Activated B cell treated with CpG ODN at 0.5 μM for 24 hours (primary cell): Measurements from ENCODE around the gene ANO9. TPM values are rescaled to one million over a fixed set of nuclear protein-coding genes. Genes with fewer than 3 reads are reported as not detected.

Experiments used
- ATAC-seq: fragments of 200-7000 bp; cut with Tn5 transposase; one replicate; pipeline ENCODE4 v1.10.0; 2021; ENCODE audit warnings: low read depth, mild to moderate bottlenecking, moderate library complexity
- CTCF ChIA-PET: fragments of 350-600 bp; sonication (Branson Sonifier 250); formaldehyde crosslinking; loops from one replicate; lab custom pipeline; 2021; ENCODE audit warnings: antibody characterized with exemption; lab: Charles Lee
- POLR2A ChIA-PET: fragments of 350-600 bp; sonication (Branson Sonifier 250); formaldehyde crosslinking; loops from one replicate; lab custom pipeline; 2021; ENCODE audit warnings: antibody characterized with exemption; lab: Charles Lee
- DNase-seq: peaks from one replicate; pipeline ENCODE4 v3.0.0; 2022
- H3K27ac Mint-ChIP-seq: one replicate; pipeline ENCODE4 v1.8.0; 2020; ENCODE audit warnings: mixed read lengths
- H3K27me3 Mint-ChIP-seq: one replicate; pipeline ENCODE4 v1.8.0; 2021; ENCODE audit warnings: mixed read lengths
- H3K36me3 Mint-ChIP-seq: one replicate; pipeline ENCODE4 v1.8.0; 2021; ENCODE audit warnings: low read depth, mixed read lengths
- H3K4me1 Mint-ChIP-seq: one replicate; pipeline ENCODE4 v1.8.0; 2021; ENCODE audit warnings: mixed read lengths
- H3K4me3 Mint-ChIP-seq: one replicate; pipeline ENCODE4 v1.8.0; 2020; ENCODE audit warnings: mild to moderate bottlenecking, mixed read lengths
- H3K9me3 Mint-ChIP-seq: one replicate; pipeline ENCODE4 v1.8.0; 2020; ENCODE audit warnings: mixed read lengths
- intact Hi-C: fragments of 100-400 bp; cut with micrococcal nuclease; formaldehyde crosslinking; loops from one replicate; pipeline ENCODE4 v1.15.1; 2024
- total RNA-seq: library from RNA; stranded (reverse); gene quantifications from 2 replicates; pipeline ENCODE4 v1.2.3, GENCODE V29; 2022
- TF ChIP-seq, protein P1 (sequence below): fragments of 200-600 bp; IDR thresholded peaks from one replicate; pipeline ENCODE4 v1.8.0; 2022; ENCODE audit warnings: antibody characterized with exemption, mild to moderate bottlenecking

The ANO9 gene
- total RNA-seq, 1 donor from 2014 or later = 46.1 TPM

- Mint-ChIP-seq H3K9me3 (no peaks in the 10 kb centered on the region), H3K27me3 (no peaks in the 10 kb centered on the region)
- POLR2A ChIA-PET = interaction anchor here (0.6 to 2.2 kb wide), 17 partner anchors 8 to 402 kb away, joined by 3 to 50 read pairs (median 5); partner anchors contain the start of genes ANO9, BET1L, HRAS and LRRC56
Observed at GRCh38 chr11:406796-407650, 34.8 kb downstream of the ANO9 start.

DNA sequence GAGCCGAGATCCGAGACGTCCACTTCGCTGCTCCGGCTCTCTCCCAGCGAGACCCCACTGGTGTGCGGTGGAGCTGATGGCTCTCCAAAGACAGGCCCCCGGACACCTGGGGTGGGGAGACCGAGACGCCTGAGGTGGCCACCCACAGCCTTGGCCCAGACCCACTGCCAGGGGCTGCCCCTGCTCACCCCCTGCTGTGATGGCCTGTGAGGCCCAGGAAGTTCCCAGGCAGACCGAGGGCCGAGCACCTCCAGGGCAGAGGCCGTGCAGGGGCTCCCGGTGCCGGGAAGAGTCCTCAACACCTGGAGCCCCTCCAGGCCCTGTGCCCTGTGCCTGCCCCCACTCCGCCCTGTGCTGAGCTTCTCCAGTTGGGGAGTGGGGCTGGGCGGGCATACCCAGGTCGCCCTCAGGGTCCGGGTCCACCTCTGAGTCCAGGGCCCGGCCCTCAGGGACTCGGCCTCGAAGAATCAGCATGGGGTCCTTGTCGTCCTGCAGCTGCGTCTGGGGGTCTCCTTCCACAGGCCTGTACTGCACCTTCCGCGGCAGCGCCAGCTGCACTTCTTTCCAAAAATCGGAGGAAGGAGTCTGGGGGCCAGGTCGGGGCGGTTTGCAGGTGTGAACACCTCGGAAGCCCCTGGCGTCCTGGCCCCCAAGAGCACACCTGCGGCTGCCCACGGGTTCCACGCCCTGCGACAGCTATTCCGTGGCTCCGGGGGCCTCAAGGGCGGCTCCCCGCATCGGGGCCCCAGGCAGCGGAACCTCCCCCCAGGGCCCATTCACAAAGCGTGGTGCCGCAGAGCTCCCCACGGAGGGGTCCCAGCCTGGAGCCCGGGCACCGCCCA, 35.6 kb downstream of the ANO9 start:
- DNase-seq = no peak
- no peaks in the 10 kb centered on the region for H3K9me3 Mint-ChIP-seq
- H3K4me3 Mint-ChIP-seq = no peak overlapping the region
- H3K27me3 Mint-ChIP-seq = no peaks in the 10 kb centered on the region
- no peak for ATAC-seq
- H3K36me3 Mint-ChIP-seq = no peaks in the 10 kb centered on the region
- intact Hi-C loops = loop anchor here (2.0 kb wide), 2 partner anchors 163 to 169 kb away; partner anchors contain the start of genes PSMD13 and SIRT3
- TF ChIP-seq, protein P1, sequence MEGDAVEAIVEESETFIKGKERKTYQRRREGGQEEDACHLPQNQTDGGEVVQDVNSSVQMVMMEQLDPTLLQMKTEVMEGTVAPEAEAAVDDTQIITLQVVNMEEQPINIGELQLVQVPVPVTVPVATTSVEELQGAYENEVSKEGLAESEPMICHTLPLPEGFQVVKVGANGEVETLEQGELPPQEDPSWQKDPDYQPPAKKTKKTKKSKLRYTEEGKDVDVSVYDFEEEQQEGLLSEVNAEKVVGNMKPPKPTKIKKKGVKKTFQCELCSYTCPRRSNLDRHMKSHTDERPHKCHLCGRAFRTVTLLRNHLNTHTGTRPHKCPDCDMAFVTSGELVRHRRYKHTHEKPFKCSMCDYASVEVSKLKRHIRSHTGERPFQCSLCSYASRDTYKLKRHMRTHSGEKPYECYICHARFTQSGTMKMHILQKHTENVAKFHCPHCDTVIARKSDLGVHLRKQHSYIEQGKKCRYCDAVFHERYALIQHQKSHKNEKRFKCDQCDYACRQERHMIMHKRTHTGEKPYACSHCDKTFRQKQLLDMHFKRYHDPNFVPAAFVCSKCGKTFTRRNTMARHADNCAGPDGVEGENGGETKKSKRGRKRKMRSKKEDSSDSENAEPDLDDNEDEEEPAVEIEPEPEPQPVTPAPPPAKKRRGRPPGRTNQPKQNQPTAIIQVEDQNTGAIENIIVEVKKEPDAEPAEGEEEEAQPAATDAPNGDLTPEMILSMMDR = no peak
- CTCF ChIA-PET = interaction anchor here (1.1 to 1.5 kb wide), 3 partner anchors 10 to 156 kb away, joined by 4 to 8 read pairs (median 5); no protein-coding TSS in a partner anchor
- POLR2A ChIA-PET = interaction anchor here (0.9 to 2.2 kb wide), 13 partner anchors 8 to 403 kb away, joined by 3 to 50 read pairs (median 6); partner anchors contain the start of genes ANO9, BET1L, HRAS and LRRC56
- peaks cover 3% of the 10 kb centered on the region for H3K4me1 Mint-ChIP-seq
- H3K27ac Mint-ChIP-seq = no peak overlapping the region

More at GRCh38 chr11:406796-407650, 34.8 kb downstream of the ANO9 start:
- peak overlapping the region; percentile 60 for H3K4me3 Mint-ChIP-seq
- intact Hi-C loops = loop anchor here (1.0 to 2.0 kb wide), 7 partner anchors 8 to 200 kb away; partner anchors contain the start of genes BET1L, PHRF1, PSMD13 and RIC8A
- TF ChIP-seq, protein P1 = no peak
- H3K4me1 Mint-ChIP-seq = peaks cover 3% of the 10 kb centered on the region
- no peaks in the 10 kb centered on the region for H3K36me3 Mint-ChIP-seq
- peak overlapping the region; percentile 35 for H3K27ac Mint-ChIP-seq
- CTCF ChIA-PET = interaction anchor here (0.6 to 1.5 kb wide), 5 partner anchors 9 to 157 kb away, joined by 3 to 8 read pairs (median 5); no protein-coding TSS in a partner anchor
- ATAC-seq (peak; percentile 85), DNase-seq (peak; percentile 76)

DNA sequence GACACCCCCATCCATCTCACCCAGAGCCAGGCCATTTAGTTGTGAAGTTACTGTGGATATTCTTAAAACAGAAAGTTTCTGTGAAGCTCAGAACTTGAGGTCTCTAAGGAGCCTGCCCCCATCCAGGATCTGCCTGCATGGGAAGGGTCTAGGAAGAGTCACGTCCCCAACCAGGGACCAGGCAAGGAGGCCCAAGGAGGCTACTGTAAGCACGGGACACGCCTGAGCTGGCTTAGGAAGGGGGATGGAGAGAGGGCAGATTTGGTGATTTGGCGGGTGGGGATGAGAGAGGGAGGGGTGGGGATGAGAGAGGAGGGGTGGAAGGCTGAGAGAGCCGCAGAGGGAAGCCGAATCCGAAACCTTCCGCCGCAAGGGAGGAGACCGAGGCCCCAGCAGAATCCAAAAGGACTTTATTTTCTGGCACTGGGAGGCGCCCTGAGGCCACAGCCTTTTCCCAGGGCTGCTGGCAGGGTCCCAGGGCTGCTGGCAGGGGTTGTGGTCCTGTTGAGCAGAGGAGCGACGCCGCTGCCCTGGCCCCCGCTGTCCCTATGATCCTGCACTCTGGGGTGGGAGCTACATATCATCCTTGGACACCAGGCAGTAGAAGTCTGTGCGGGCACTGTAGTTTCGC, 36.4 kb downstream of the ANO9 start:
- ATAC-seq = no peak
- ChIA-PET POLR2A (no interaction called here), CTCF (no interaction called here)

GRCh38 chr11:404551-405264, 37.1 kb downstream of the ANO9 start:
- no peaks in the 10 kb centered on the region for H3K9me3 Mint-ChIP-seq
- TF ChIP-seq, protein P1 = no peak
- peaks cover 2% of the 10 kb centered on the region for H3K27me3 Mint-ChIP-seq
- DNase-seq (no peak), ATAC-seq (no peak)
- ChIA-PET CTCF (no interaction called here), POLR2A (no interaction called here)
- intact Hi-C loops = no loop called here
- no peaks in the 10 kb centered on the region for H3K36me3 Mint-ChIP-seq
- H3K27ac Mint-ChIP-seq = no peak overlapping the region
- H3K4me1 Mint-ChIP-seq = peaks cover 3% of the 10 kb centered on the region
- no peak overlapping the region for H3K4me3 Mint-ChIP-seq

More for the DNA sequence above, 36.4 kb downstream of the ANO9 start:
- H3K4me3 Mint-ChIP-seq = no peak overlapping the region
- H3K36me3 Mint-ChIP-seq = no peaks in the 10 kb centered on the region
- peaks cover 3% of the 10 kb centered on the region for H3K4me1 Mint-ChIP-seq
- TF ChIP-seq, protein P1 = no peak
- no peaks in the 10 kb centered on the region for H3K27me3 Mint-ChIP-seq
- H3K27ac Mint-ChIP-seq = no peak overlapping the region
- DNase-seq = no peak
- intact Hi-C loops = no loop called here
- H3K9me3 Mint-ChIP-seq = no peaks in the 10 kb centered on the region
